GM12878 (cell line): ENCODE measurements around the gene RALGDS. TPM values are rescaled to one million over a fixed set of nuclear protein-coding genes. Genes with fewer than 3 reads are reported as not detected.

Experiments
- ATAC-seq: fragments of 200-7000 bp; cut with Tn5 transposase; 3 replicates; pipeline ENCODE4 v1.9.1; 2020; ENCODE audit warnings: mild to moderate bottlenecking, moderate library complexity
- BruUV-seq: library from RNA; stranded (reverse); fragments of 400-500 nt; replicated peaks from 2 replicates; lab custom pipeline; 2021; lab: Mats Ljungman, UMichigan
- CTCF ChIA-PET: fragments of 300-600 bp; sonication (Branson Sonifier 250); formaldehyde crosslinking; extraction: SDS; loops from one replicate; lab custom pipeline; 2021; ENCODE audit warnings: inconsistent platforms; lab: Yijun Ruan, JAX
- POLR2A ChIA-PET: fragments of 350-600 bp; formaldehyde crosslinking; extraction: SDS; loops from one replicate; lab custom pipeline; 2021; ENCODE audit warnings: inconsistent platforms; lab: Charles Lee
- RAD21 ChIA-PET: fragments of 300-600 bp; sonication (Branson Sonifier 250); formaldehyde crosslinking; loops from one replicate; lab custom pipeline; 2023; ENCODE audit warnings: antibody characterized with exemption; ENCODE audit not compliant: unreplicated experiment; lab: Charles Lee
- SMC1A ChIA-PET: fragments of 300-600 bp; sonication (Branson Sonifier 250); formaldehyde crosslinking; loops from one replicate; lab custom pipeline; 2023; ENCODE audit not compliant: unreplicated experiment, uncharacterized antibody; lab: Charles Lee
- DNase-seq: peaks from one replicate; pipeline ENCODE4 v3.0.0-alpha.2; 2011; ENCODE audit warnings: low read depth, low spot score
- FAIRE-seq: peaks from 3 replicates; lab custom pipeline; 2011; peaks lifted over from hg19 to GRCh38; lab: Jason Lieb, UNC
- H2AFZ ChIP-seq: 2 replicates; pipeline ENCODE4 v1.6.0; 2011; ENCODE audit warnings: low read depth, low read length, control low read depth; ENCODE audit not compliant: control insufficient read depth
- H3K27ac ChIP-seq: 2 replicates; pipeline ENCODE4 v1.5.1; 2011; ENCODE audit warnings: control low read depth; ENCODE audit not compliant: control insufficient read depth, insufficient read depth
- H3K27me3 ChIP-seq, 2 experiments: replicated peaks in 1 of 2; 2 replicates each; pipeline versions ENCODE4 v1.6.0 to v1.6.1; 2011; ENCODE audit warnings: low read length in 1 of 2; ENCODE audit not compliant: control insufficient read depth in 2 of 2, insufficient read depth in 2 of 2
- H3K36me3 ChIP-seq, 2 experiments: 2 replicates each; pipeline ENCODE4 v1.5.1; 2011; ENCODE audit warnings: low read length in 1 of 2; ENCODE audit not compliant: control insufficient read depth in 2 of 2, insufficient read depth in 2 of 2
- H3K4me1 ChIP-seq: 2 replicates; pipeline ENCODE4 v1.6.1; 2011; ENCODE audit warnings: mild to moderate bottlenecking, low read length, moderate library complexity, mixed read lengths; ENCODE audit not compliant: control insufficient read depth, insufficient read depth
- H3K4me2 ChIP-seq: 2 replicates; pipeline ENCODE4 v1.6.0; 2011; ENCODE audit warnings: control low read depth; ENCODE audit not compliant: control insufficient read depth, insufficient read depth
- H3K4me3 ChIP-seq: fragments of 200-600 bp; sonication (generic); 2 replicates; pipeline ENCODE4 v1.5.1; 2016
- H3K79me2 ChIP-seq: 2 replicates; pipeline ENCODE4 v1.6.0; 2011; ENCODE audit warnings: low read length; ENCODE audit not compliant: control insufficient read depth, insufficient read depth
- H3K9ac ChIP-seq: 2 replicates; pipeline ENCODE4 v1.8.0; 2011; ENCODE audit warnings: low read length, control low read depth, mixed read lengths; ENCODE audit not compliant: control insufficient read depth, insufficient read depth
- H3K9me3 ChIP-seq: replicated peaks from 3 replicates; pipeline ENCODE4 v1.5.1; 2011; ENCODE audit warnings: mild to moderate bottlenecking, low read length; ENCODE audit not compliant: control insufficient read depth, insufficient read depth
- H4K20me1 ChIP-seq: 2 replicates; pipeline ENCODE4 v1.6.0; 2011; ENCODE audit not compliant: control insufficient read depth, insufficient read depth
- BCL3 ChIP-seq: IDR thresholded peaks from 2 replicates; pipeline ENCODE4 v1.6.1; 2011; ENCODE audit warnings: borderline replicate concordance, low read depth, mild to moderate bottlenecking, moderate library complexity, low read length; ENCODE audit not compliant: insufficient read depth, poor library complexity, severe bottlenecking
- CHD2 ChIP-seq: IDR thresholded peaks from 2 replicates; pipeline ENCODE4 v1.6.1; 2011; ENCODE audit warnings: low read depth, low read length, improper control_type of control experiment, borderline replicate concordance
- HDAC2 ChIP-seq: fragments of 200-600 bp; sonication (generic); IDR thresholded peaks from 2 replicates; pipeline ENCODE4 v1.6.1; 2017
- IRF5 ChIP-seq: fragments of 450-650 bp; IDR thresholded peaks from 2 replicates; pipeline ENCODE4 v1.6.1; 2017; ENCODE audit warnings: borderline replicate concordance
- MYC ChIP-seq: IDR thresholded peaks from 2 replicates; pipeline ENCODE4 v1.6.1; 2011; ENCODE audit warnings: mild to moderate bottlenecking, low read length, moderate library complexity, inconsistent platforms; ENCODE audit not compliant: insufficient read depth, insufficient replicate concordance, insufficient read length, severe bottlenecking
- RAD21 ChIP-seq: IDR thresholded peaks from 2 replicates; pipeline ENCODE4 v1.6.1; 2011; ENCODE audit warnings: mild to moderate bottlenecking, low read depth, low read length, moderate library complexity; ENCODE audit not compliant: insufficient read depth
- RELA ChIP-seq: fragments of 450-650 bp; IDR thresholded peaks from 2 replicates; pipeline ENCODE4 v1.8.0; 2014; ENCODE audit warnings: borderline replicate concordance; ENCODE audit not compliant: partially characterized antibody
- SREBF2 ChIP-seq: IDR thresholded peaks from 2 replicates; pipeline ENCODE4 v1.6.1; 2012; ENCODE audit warnings: mild to moderate bottlenecking, low read length
- SRF ChIP-seq, 2 experiments: IDR thresholded peaks; 2 replicates each; pipeline ENCODE4 v1.6.1; 2011; ENCODE audit warnings: low read depth in 2 of 2, low read length in 2 of 2, mild to moderate bottlenecking in 1 of 2, moderate library complexity in 1 of 2
- TBL1XR1 ChIP-seq: IDR thresholded peaks from 2 replicates; pipeline ENCODE4 v1.6.1; 2012; ENCODE audit warnings: low read depth, low read length, improper control_type of control experiment
- ZBTB33 ChIP-seq: fragments of 450-650 bp; IDR thresholded peaks from 2 replicates; pipeline ENCODE4 v1.6.1; 2017; ENCODE audit warnings: mild to moderate bottlenecking
- ZNF24 ChIP-seq: fragments of 450-650 bp; IDR thresholded peaks from 2 replicates; pipeline ENCODE4 v1.6.1; 2017; ENCODE audit warnings: antibody characterized with exemption, mild to moderate bottlenecking
- WGBS: methylation state at CpG from one replicate; pipeline ENCODE4 v1.1.6; 2016; ENCODE audit warnings: low lambda C conversion rate; ENCODE audit not compliant: insufficient replicate concordance, insufficient coverage; ENCODE audit errors: missing lambda C conversion rate; 5-methylcytosine and 5-hydroxymethylcytosine counted together
- in situ Hi-C: fragments of 300-500 bp; cut with MboI; formaldehyde crosslinking; loops from 9 replicates; pipeline ENCODE4 v1.14.3; 2018; ENCODE audit warnings: mixed read lengths
- intact Hi-C: fragments of 100-400 bp; cut with micrococcal nuclease; formaldehyde crosslinking; loops from one replicate; pipeline ENCODE4 v1.14.2; 2022; ENCODE audit not compliant: unreplicated experiment
- polyA plus RNA-seq, 11 experiments: library from polyadenylated mRNA; depleted of rRNA in 4 of 11; unstranded in 6 of 11; stranded (reverse) in 5 of 11; fragments of >200 nt; fragmentation: Nextera tagmentation in 4 of 11; fragmentation: Illumina TruSeq in 1 of 11; extraction: Ambion mirVana in 4 of 11; extraction: Trizol in 1 of 11; gene quantifications; 1 replicate in 1 of 11; 2 replicates in 10 of 11; pipeline versions ENCODE4 v1.2.1 to v1.2.3, GENCODE V29; 2011 to 2016; ENCODE audit warnings: inconsistent platforms in 2 of 11, missing spikeins in 2 of 11, low read depth in 1 of 11
- total RNA-seq, 4 experiments: library from RNA; depleted of rRNA in 3 of 4; stranded (reverse); fragments of >200 nt in 3 of 4; fragmentation: Illumina TruSeq in 1 of 4; extraction: Trizol in 1 of 4; gene quantifications; 2 replicates each; pipeline versions ENCODE4 v1.2.1 to v1.2.3, GENCODE V29; 2013 to 2021
- TF ChIP-seq, protein P1 (sequence below): fragments of 450-650 bp; IDR thresholded peaks from 2 replicates; pipeline ENCODE4 v1.6.1; 2014; ENCODE audit warnings: mild to moderate bottlenecking
- TF ChIP-seq, protein P2 (sequence below): IDR thresholded peaks from 2 replicates; pipeline ENCODE4 v1.6.1; 2012; ENCODE audit warnings: low read depth, low read length, improper control_type of control experiment

RALGDS gene
- total and polyA plus RNA-seq, 10 of the 15 experiments (the other 5 are each of a cell fraction or from before 2014, with no cell fraction given) = 1.3 to 48.6 (median 21.2) TPM

GRCh38 chr9:133163504-133164172 lies 42.6 kb upstream of the RALGDS start, which contains the start of gene GBGT1 (continued):
- TF ChIP-seq, protein P1, sequence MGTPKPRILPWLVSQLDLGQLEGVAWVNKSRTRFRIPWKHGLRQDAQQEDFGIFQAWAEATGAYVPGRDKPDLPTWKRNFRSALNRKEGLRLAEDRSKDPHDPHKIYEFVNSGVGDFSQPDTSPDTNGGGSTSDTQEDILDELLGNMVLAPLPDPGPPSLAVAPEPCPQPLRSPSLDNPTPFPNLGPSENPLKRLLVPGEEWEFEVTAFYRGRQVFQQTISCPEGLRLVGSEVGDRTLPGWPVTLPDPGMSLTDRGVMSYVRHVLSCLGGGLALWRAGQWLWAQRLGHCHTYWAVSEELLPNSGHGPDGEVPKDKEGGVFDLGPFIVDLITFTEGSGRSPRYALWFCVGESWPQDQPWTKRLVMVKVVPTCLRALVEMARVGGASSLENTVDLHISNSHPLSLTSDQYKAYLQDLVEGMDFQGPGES = no peak
- TF ChIP-seq SREBF2 = no peak
- TF ChIP-seq, all 136 proteins: peak for 9

GRCh38 chr9:133162861-133163503 lies 41.9 kb upstream of the RALGDS start:
- Histone ChIP-seq H3K4me3 (peak overlapping the region; percentile 75; the same call in 1 of the 2 replicates), H3K9me3 (no peaks in the 10 kb centered on the region), H3K27ac (no peak overlapping the region), H3K36me3 (no peaks in the 10 kb centered on the region), H4K20me1 (no peaks in the 10 kb centered on the region), H3K9ac (no peak overlapping the region; the same call in 1 of the 2 replicates), H3K79me2 (no peaks in the 10 kb centered on the region), H3K27me3 (no peaks in the 10 kb centered on the region), H3K4me2 (peak overlapping the region; percentile 83), H3K4me1 (peaks cover 3% of the 10 kb centered on the region), H2AFZ (0 out of 2 replicates have a peak overlapping the region, but pooled peaks have one; percentile 66)
- ATAC-seq (no peak), FAIRE-seq (no peak), DNase-seq (no peak)
- POLR2A ChIA-PET = no interaction called here
- CTCF ChIA-PET = no interaction called here
- BruUV-seq = TSS peak; percentile 51
- WGBS = 83% methylated on average over 41 of the region's 54 CpGs
- in situ Hi-C loops (no loop called here), intact Hi-C loops (no loop called here)
- SMC1A ChIA-PET = no interaction called here
- RAD21 ChIA-PET = no interaction called here
- TF ChIP-seq CHD2 (no peak), MYC (no peak), RELA (no peak), BCL3 (no peak), HDAC2 (no peak), ZBTB33 (no peak), IRF5 (no peak), RAD21 (no peak), TBL1XR1 (no peak), SRF (IDR thresholded peaks at IDR 0.05; ENCODE audit: low read depth in 2 of 2, low read length in 2 of 2) (no peak), ZNF24 (no peak)
- TF ChIP-seq, protein P2, sequence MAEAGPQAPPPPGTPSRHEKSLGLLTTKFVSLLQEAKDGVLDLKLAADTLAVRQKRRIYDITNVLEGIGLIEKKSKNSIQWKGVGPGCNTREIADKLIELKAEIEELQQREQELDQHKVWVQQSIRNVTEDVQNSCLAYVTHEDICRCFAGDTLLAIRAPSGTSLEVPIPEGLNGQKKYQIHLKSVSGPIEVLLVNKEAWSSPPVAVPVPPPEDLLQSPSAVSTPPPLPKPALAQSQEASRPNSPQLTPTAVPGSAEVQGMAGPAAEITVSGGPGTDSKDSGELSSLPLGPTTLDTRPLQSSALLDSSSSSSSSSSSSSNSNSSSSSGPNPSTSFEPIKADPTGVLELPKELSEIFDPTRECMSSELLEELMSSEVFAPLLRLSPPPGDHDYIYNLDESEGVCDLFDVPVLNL = no peak
